Caki2 (cell line): ENCODE results near the gene SLC11A1. TPM values are rescaled to one million over a fixed set of nuclear protein-coding genes. Genes with fewer than 3 reads are reported as not detected.

Experiments used
- DNase-seq: peaks from one replicate; pipeline ENCODE4 v3.0.0-alpha.2; 2015; ENCODE audit warnings: low read depth
- in situ Hi-C: cut with HindIII; loops from 2 replicates; pipeline ENCODE4 v1.10.0; 2016; ENCODE audit warnings: low sequenced_read_pairs, low pct_unique_long_range_greater_than_20kb, mixed read lengths
- total RNA-seq: library from RNA; depleted of rRNA; stranded (reverse); fragments of >200 nt; shearing (Covaris generic); gene quantifications from 2 replicates; pipeline ENCODE4 v1.2.3, GENCODE V29; 2014; ENCODE audit warnings: low replicate concordance; rRNA removed

Gene SLC11A1, protein sequence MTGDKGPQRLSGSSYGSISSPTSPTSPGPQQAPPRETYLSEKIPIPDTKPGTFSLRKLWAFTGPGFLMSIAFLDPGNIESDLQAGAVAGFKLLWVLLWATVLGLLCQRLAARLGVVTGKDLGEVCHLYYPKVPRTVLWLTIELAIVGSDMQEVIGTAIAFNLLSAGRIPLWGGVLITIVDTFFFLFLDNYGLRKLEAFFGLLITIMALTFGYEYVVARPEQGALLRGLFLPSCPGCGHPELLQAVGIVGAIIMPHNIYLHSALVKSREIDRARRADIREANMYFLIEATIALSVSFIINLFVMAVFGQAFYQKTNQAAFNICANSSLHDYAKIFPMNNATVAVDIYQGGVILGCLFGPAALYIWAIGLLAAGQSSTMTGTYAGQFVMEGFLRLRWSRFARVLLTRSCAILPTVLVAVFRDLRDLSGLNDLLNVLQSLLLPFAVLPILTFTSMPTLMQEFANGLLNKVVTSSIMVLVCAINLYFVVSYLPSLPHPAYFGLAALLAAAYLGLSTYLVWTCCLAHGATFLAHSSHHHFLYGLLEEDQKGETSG
- total RNA-seq = 1.4 and 3.0 TPM in 2 replicates

DNA sequence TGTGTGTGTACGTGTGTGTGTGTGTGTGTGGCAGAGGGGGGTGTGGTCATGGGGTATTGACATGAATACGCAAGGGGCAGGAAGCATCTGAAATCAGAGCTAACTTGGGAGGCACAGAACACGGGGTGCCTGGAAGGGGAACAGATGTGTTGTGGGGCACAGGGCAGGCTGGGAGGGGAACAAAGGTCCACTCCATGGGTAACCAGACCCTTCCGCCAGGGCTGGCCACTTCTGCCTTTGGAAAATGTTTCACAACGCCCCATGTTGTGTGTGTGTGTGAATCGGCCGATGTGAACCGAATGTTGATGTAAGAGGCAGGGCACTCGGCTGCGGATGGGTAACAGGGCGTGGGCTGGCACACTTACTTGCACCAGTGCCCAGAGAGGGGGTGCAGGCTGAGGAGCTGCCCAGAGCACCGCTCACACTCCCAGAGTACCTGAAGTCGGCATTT lies at the start of gene SLC11A1:
TSS of gene SLC11A1 (plus strand) at position 358 of the 451 bp plus-strand sequence. CDS start 96 bp downstream, outside the sequence.
- in situ Hi-C loops = no loop called here
- no peak for DNase-seq

DNA sequence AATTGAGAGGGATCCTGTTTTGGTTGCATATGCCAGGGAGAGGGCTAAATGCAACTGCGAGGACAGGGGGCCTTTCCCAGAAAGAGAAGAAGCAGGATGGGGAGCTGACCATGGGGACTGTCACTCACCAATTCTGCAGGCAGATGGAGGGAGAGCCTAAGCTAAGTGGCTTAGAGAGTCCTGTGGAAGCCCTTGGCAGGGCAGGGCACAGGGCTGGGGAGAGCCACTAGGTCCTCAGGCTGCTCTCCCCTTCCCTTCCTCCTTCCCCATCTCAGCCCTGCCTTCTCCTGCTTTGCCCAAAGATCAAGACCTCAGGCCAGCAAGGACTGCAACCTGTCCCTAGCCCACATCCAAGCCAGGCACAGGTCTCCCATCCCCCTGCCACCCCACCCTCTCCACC lies 49.8 kb upstream of the SLC11A1 start:
- in situ Hi-C loops = no loop called here
- DNase-seq = no peak

DNA sequence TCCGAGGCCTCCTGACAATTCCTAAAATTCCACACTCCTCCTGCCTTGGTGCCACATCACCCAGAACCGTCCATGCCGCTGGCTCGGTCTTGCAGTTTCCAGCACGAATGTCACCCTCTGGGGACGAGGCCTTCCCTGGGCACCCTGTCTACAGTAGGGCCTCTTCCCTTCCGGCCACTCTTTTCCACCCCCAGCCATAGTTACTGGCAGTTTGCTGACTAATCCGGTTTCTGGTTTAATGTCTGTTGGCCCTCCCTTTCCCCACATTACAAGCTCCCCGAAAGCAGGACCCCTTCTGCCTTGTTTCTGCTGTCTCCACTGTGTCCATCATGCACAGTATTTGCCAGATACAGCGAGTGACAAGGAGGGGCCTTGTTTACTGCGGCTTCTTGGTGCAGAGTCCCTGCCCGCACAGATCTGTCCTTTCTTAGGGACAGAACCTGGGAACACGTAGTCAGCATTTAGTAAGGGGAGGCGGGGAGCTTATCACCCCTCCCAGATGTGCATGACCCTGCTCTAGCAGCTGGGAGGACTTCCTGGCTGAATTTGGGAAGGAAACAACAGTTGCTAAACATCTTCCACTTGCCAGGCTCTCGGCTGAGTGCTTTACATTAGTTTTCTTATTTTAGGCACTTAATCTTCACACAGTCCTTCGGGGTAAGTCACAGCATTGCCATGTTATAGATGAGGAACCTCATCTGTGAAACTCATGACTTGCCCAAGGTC lies 49.0 kb upstream of the SLC11A1 start:
- in situ Hi-C loops = no loop called here
- no peak for DNase-seq

DNA sequence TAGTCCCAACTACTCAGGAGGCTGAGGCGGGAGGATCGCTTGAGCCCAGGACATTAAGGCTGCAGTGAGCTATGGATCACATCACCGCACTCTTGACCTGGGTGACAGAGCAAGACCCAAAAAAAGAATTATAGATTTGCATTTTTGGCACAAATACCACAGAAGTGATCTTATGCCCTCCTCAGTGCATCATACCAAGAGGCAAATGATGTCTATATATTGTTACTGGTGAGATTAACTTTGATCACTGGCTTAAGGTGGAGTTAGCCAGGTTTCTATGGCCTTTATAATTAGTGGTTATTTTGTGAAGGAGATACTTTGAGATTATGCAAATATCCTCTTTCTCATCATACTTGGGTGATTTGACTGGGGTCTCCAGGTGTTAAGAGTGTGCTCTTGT lies 47.5 kb upstream of the SLC11A1 start:
- DNase-seq = no peak
- in situ Hi-C loops = no loop called here

DNA sequence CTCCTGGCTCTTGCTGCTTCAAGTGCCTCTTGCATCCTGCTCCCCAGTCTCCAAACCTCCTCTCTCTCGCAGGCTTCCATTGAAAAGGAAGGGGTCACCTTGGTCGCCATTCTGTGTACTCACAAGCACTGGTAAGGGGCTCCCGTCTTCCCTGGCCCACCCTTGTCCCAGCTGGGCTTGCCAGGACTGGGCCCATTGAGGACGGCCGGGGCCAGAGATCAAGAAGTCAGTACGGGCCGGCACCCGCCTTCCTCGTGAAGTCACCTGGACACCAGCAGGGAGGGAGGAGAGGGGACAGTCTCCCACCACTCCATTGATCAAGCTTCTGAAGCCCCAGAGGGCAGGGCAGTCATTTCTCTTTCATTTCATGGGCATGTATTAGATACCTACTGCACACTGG lies 41.4 kb upstream of the SLC11A1 start:
- in situ Hi-C loops = no loop called here
- DNase-seq = no peak

DNA sequence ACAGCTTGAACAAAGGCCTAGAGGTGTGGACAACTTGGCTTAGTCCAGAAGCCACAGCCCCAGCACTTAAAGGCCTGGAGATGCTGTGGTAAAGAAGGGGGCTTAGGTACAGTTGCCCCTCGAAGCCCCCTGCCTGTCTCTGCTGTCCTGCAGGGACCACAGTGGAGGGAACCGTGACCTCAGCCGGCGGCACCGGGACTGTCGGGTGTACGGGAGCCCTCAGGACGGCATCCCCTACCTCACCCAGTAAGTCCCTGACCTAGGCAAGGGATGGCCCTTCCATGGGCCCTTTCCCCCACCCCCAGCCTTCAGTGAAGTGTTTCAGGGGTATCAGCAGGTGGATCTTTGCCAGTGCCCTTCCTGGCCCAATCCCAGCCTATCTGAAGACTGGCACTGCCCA lies 40.7 kb upstream of the SLC11A1 start:
- DNase-seq = no peak
- in situ Hi-C loops = no loop called here

DNA sequence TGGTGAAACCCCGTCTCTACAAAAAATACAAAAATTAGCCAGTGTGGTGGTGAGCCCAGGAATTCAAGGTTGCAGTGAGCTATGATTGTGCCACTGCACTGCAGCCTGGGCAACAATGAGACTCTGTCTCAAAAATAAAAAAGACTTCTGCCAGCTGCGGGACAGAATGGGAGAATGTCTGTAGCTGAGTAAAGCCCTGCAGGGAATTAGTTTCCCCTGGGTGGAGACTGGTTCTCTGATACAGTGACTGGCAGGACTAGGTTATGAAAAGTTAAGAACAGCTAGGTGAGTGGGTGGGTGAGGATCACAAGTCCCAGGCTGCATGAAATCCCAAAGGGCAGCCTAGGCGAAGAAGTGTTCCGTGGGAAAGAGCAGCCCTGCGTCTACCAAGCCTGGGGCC lies 39.2 kb upstream of the SLC11A1 start:
- in situ Hi-C loops = no loop called here
- DNase-seq = no peak

DNA sequence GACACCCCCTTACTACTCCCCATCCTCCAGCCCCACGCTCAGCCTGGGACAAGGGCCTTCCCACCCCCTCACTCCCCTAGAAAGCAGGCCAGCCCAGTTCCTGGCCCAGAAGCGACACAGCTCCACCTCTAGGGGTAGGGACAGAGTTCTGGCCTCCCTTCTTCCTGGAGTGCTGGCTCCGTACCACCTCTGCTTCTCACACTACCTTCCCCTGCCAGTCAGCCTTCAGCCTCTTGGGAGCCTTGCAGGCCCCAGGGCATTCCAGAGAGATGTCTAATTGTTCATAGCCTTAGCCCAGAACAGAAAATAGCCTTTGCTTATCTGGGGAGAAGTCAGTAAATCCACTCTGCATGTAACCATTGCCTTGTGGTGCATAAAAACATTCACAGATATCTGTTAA lies 38.5 kb upstream of the SLC11A1 start:
- DNase-seq = no peak
- in situ Hi-C loops = no loop called here

DNA sequence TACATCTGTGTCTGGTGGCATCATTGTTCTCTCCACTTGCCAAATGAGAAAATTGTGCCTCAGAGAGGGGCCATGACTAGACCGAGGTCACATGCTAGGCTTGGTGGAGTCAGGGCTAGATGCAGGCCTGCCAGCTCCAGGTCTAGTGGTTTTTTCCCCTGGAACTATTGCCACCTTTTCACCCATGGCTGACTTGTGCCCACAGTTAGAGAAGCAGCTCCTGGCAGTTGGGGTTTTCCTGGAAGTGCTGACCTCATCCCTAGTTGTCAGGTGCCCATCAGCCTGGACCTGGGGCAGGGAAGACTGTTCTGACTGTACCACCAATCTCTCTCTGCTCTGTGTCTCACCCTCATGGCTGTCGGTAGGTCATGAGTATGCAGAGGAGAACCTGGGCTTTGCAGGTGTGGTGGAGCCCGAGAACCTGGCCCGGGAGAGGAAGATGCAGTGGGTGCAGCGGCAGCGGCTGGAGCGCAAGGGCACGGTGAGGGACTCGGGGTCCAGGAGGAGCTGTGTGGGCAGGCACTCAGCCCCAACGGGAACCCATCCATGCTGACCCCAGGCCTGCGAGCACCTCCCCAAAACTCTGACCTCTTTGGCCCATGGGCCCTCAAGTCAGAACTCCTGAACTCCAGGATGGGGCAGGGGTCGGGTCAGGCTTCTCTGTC lies 37.9 kb upstream of the SLC11A1 start:
- DNase-seq = peak; percentile 44
- in situ Hi-C loops = no loop called here

DNA sequence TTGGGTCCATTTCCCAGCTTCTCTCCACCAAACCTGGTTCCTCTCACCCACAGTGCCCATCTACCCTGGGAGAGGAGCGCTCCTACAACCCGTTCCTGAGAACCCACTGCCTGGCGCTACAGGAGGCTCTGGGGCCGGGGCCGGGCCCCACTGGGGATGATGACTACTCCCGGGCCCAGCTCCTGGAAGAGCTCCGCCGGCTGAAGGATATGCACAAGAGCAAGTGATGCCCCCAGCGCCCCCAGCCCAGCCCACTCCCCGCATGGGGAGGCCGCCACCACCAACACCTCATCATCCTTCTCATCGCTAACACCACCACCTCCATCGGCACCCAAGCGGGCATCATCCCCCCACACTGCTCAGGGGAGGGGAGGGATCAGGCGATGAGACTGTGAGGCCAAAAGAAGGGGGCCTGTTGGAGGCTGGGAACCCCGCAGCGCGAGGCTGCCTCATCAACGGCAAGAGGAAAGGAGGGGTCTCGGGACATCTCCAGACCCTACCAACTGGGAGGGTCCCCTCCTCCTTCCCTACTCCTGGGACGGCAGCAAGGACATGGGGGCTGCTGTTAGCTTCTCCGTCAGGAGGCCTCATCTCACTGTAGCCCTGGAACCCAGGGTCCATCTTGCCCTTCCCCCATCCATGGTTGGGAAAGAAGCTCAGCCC lies 37.2 kb upstream of the SLC11A1 start:
- in situ Hi-C loops = no loop called here

DNA sequence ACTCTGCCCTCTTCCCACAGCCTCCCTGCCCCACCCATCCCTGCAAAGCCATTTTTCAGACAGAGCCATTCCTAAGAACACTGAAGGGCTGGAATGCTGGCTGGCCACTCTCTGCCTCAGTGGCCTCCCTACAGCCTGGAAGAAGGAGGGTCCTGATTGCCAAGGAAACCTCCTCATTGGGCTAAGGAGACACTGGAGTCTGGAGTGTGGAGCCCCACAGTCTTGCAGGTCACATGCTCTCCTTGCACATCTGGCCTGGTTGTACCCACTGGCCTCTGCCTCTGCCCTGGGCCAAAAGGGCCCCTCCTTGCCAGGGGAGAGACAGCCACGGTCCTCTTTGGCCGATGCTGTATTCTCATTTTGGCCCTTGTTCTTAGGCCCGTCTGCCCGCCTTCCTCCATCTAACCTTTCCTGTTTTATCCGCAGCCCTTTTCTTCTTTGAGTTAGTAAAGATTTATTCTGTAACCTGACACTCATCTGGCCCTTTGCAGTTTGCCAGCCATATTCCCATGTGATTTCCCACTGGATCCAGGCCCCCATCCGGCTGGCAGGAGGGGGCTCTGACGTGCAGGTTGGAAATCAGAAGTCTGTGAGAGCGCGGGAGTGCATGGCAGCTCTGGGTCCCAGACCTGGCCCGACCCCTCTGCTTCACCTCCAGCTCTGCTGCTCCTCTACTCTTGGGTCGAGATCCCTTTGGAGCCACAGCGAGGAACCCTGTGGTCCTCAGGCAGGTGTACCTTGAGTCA lies 36.4 kb upstream of the SLC11A1 start:
- no peak for DNase-seq
- in situ Hi-C loops = no loop called here

More for the DNA sequence above, 37.2 kb upstream of the SLC11A1 start:
- DNase-seq = no peak

DNA sequence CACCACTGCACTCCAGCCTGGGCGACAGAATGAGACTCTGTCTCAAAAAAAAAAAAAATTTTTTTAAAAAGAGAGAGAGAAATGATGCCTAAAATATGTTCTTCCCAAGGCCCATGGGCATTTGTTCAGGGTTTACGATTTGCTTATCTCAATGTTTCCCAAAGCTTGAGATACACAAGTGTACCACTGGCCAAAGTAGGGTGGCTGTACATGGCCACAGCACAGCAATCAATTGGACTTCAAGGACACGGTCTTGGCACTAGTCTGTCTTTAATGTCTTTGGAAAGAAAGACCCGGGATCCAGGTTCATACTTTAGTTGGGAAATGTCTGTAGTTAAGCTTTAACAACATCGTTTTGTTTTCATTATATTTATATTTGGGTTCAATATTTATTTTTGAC lies 34.9 kb upstream of the SLC11A1 start:
- DNase-seq = no peak
- in situ Hi-C loops = no loop called here

DNA sequence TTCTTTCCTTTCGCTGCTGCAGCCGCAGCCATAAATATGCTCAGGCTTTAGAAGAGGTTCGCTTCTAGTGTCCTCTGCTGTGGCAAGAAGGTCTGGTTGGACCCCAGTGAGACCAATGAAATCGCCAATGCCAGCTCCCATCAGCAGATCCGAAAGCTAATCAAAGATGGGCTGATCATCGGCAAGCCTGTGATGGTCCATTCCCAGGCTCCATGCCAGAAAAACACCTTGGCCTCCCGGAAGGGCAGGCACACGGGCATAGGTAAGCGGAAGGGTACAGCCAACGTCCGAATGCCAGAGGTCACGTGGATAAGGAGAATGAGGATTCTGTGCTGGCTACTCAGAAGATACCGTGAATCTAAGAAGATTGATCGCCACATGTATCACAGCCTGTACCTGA lies 28.0 kb upstream of the SLC11A1 start:
- no peak for DNase-seq
- in situ Hi-C loops = no loop called here

DNA sequence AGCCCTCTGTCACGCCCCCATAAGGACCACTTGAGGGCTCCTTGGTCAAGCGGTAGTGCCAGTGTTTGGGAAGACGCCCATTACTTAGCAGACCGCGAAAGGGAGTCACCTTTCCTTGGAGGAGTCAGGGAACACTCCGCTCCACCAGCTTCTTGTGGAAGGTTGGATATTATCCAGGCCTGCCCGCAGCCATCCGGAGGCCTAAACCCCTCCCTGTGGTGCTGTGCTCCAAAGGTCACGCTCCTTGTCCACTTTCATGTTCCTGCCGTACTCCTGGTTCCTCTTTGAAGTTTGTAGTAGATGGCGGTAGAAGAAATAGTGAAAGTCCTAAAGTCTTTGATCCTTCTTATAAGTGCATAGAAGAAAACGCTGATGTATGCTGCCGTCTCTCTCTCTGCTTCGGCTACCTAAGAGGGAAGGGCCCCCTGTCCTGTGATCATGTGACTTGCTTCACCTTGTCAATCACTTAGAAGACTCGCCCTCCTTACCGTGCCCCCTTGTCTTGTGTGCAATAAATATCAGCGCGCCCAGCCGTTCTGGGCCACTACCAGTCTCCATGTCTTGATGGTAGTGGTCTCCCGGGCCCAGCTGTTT lies 27.1 kb upstream of the SLC11A1 start:
- in situ Hi-C loops = no loop called here
- DNase-seq = peak; percentile 30

DNA sequence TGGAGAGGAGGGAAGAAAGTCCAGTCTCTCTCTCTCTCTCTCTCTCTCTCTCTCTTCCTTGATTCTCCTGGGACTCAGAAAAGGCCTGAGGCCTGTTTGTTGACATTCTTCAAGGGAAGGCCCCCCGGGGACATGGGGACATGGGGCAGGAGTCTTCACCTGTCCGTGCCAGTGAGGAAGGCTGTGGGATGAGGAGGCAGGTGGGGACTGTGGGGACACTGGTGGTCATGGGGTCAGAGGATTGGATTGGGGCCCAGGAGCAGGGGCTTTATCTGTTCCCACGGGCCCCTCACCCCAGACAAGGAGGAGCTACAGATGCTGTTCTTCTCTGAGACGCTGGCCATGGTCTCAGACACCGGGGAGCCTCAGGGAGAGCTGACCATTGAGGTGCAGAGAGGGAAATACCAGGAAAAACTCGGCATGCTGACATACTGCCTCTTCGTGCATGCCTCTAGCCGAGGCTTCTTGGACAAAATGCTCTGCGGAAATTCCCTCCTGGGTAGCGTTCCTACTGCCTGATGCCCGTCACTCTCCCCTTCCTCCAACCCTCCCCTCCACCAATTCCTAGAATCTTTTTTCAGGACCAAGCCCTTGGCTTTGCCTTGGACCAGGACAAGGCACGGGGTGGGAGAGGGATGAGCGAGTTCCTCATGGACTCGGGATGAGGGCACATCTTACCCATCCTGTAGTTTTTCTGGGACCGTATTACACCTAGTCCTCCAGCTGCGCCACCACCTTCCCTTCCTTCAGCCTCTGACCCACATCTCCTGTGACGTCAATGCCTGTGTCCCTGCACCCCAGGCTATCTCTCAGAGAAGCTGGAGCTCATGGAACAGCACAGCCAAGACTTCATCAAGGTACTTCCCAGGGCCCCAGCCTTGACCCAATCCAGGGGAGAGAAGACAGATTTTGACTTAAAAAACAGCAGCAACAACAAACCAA lies 24.6 kb upstream of the SLC11A1 start:
- no peak for DNase-seq
- in situ Hi-C loops = no loop called here

DNA sequence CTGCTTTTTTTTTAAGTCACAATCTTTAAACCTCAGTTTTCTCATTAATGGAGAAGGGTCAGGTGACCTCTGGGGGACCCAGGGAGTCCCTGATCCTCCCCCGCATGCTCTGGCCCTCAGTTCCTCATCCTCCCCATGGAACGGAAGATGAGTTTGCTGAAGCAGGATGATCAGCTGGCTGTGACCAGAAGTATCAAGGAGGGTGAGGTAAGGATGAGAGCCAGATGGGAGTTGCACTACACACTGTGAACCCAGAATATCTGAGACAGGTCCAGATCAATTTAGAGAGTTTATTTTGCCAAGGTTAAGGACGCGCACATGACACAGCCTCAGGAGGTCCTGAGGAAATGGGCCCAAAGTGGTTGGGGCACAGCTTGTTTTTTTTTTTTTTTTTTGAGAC lies 21.6 kb upstream of the SLC11A1 start:
- DNase-seq = no peak
- in situ Hi-C loops = no loop called here
